GM12878 (cell line): Measurements from ENCODE around the gene ITGAV.
"Not testable (repeated sequence)": the region's sequence is repeated elsewhere in the genome, so short reads cannot be mapped to it uniquely, and the experiment has no call there.

Experiments used
- JUND ChIP-seq: IDR thresholded peaks from 2 replicates; pipeline ENCODE4 v1.6.1; 2012; ENCODE audit warnings: low read depth, mild to moderate bottlenecking, low read length, improper control_type of control experiment, moderate library complexity
- SMC3 ChIP-seq: IDR thresholded peaks from 2 replicates; pipeline ENCODE4 v1.6.1; 2011; ENCODE audit warnings: low read length, improper control_type of control experiment, borderline replicate concordance
- YY1 ChIP-seq: IDR thresholded peaks from 2 replicates; pipeline ENCODE4 v1.6.1; 2011; ENCODE audit warnings: low read depth, mild to moderate bottlenecking, low read length
- TF ChIP-seq, protein P1 (sequence below), 3 experiments: IDR thresholded peaks in 2 of 3; conservative IDR thresholded peaks in 1 of 3; 2 replicates each; pipeline ENCODE4 v1.5.1; 2011; ENCODE audit warnings: low read depth in 3 of 3, low read length in 3 of 3, mild to moderate bottlenecking in 3 of 3, control low read depth in 2 of 3, moderate library complexity in 2 of 3, inconsistent platforms in 1 of 3, mixed read lengths in 1 of 3; ENCODE audit not compliant: control insufficient read depth in 2 of 3, insufficient read depth in 1 of 3; ENCODE audit errors: extremely low read depth in 1 of 3

DNA sequence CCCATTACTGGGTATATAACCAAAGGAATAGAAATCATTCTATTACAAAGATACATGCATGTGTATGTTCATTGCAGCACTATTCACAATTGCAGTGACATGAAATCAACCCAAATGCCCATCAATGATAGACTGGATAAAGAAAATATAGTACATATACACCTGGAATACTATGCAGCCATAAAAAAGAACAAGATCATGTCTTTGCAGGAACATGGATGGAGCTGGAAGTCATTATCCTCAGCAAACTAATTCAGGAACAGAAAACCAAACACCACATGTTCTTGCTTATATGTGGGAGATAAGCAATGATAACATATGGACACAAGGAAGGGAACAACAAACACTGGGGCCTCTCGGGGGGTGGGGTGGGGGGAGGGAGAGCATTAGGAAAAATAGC, 20.7 kb upstream of the ITGAV start:
- TF ChIP-seq SMC3, YY1, JUND: not testable (repeated sequence)
- TF ChIP-seq, protein P1, sequence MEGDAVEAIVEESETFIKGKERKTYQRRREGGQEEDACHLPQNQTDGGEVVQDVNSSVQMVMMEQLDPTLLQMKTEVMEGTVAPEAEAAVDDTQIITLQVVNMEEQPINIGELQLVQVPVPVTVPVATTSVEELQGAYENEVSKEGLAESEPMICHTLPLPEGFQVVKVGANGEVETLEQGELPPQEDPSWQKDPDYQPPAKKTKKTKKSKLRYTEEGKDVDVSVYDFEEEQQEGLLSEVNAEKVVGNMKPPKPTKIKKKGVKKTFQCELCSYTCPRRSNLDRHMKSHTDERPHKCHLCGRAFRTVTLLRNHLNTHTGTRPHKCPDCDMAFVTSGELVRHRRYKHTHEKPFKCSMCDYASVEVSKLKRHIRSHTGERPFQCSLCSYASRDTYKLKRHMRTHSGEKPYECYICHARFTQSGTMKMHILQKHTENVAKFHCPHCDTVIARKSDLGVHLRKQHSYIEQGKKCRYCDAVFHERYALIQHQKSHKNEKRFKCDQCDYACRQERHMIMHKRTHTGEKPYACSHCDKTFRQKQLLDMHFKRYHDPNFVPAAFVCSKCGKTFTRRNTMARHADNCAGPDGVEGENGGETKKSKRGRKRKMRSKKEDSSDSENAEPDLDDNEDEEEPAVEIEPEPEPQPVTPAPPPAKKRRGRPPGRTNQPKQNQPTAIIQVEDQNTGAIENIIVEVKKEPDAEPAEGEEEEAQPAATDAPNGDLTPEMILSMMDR (IDR thresholded peaks at IDR 0.05 in 2 of 3, conservative IDR thresholded peaks at IDR 0.05 in 1 of 3; ENCODE audit: control insufficient read depth in 2 of 3, extremely low read depth in 1 of 3, insufficient read depth in 1 of 3, low read depth in 3 of 3, low read length in 3 of 3) = not testable (repeated sequence)
